ENCODE measurements around the gene MMP13.
"Not testable (repeated sequence)": the region's sequence is repeated elsewhere in the genome, so short reads cannot be mapped to it uniquely, and the experiment has no call there.

Gene MMP13

DNA sequence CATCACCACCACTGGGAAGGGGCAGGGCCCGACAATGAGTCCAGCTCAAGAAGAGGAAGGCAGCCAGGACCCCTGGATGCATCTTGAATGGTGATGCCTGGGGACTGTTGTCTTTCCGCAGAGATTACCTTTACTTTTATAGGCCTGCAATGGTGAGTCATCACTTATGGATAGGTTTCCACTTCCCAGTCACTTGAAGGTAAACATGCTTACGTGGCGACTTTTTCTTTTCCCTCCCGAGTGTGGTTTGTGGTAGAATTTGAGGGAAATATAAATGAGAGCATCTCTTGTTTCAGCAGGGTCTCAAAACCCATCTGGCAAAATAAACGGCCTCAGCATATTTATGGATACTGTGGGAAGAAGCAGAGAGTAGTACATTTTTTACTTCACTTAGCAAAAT lies at the start of gene MMP13:
TSS of gene MMP13 (minus strand) at position 109 of the 400 bp plus-strand sequence. CDS start at position 82, 27 bp downstream.
- no peak for DNase-seq

GRCh38 chr11:103004234-103004633 lies 48.7 kb upstream of the MMP13 start:
- not testable (repeated sequence) for DNase-seq

DNA sequence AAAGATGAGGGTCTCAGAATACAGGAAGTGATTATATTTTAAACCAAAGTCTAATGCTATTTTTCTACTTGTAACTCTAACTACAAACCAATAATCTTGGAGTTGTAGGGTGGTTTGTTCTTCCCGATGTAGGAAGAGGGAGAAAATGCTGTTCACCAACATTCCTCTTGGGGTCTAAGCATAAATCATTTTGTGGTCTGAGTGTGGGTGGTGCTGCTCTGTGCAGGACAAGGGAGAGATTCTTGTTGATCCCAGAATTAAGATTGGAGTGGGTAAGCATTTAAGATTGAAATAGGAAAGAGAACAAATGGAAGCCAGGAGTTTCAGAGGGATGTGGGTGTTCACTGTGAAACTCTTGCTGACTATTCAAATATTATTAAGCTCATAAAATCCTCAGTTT lies 38.6 kb upstream of the MMP13 start:
- DNase-seq: no peak

DNA sequence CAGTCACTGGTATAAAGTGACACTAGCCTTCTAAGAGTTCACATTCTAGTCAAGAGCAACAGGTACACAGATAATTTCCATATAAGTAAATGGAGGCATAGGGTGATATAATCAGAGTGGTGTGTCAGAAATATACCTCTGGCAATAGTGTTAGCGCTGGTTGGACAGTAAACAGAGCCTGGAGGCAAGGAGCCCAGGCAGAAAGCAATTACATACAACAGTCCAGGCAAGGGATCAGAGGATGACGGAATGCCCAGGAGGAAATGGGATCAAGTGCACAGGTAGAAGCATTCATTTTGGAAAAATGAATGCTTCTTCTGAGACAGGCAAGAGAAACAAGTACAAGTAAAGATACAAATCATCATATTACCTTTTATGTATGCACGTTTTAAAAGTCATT lies 36.2 kb upstream of the MMP13 start:
- DNase-seq: no peak

GRCh38 chr11:102990145-102990544 lies 34.6 kb upstream of the MMP13 start:
- no peak for DNase-seq

GRCh38 chr11:102989379-102990047 lies 34.0 kb upstream of the MMP13 start:
- no peak for DNase-seq

DNA sequence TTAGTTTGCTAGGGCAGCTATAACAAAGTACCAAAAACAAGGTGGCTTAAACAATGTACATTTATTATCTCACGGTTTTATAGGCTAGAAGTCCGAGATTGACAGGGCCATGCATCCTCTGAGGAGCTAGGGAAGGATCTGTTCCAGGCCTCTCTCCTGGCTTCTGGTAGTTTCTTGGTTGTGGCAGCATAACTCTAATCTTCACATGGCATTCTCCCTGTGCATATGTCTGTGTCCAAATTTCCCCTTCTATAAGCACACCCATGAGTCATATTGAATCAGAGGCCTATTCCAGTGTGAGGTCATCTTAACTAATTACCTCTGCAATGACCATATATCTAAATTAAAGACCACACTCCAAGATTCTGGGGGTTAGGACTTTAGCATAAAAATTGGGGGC lies 31.3 kb upstream of the MMP13 start:
- DNase-seq: no peak

DNA sequence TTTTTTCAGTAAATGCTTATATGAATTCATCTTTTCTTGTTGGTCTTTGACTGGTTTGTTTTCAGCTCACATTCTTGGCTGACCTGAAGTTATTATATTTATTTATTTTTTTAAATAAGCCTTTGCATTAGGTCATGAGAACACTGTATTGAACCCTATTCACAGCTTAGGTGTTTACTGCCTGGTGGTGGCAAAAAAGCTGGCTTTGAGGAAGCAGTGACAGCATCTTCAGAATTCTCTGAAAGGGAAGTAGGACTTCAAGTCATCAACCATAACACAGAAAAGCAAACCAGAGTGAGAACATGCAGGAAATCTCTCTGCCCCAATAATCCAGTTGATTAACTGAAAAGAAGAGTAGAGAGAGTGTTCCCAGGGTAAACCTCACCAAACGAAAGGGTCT lies 30.3 kb upstream of the MMP13 start:
- no peak for DNase-seq

DNA sequence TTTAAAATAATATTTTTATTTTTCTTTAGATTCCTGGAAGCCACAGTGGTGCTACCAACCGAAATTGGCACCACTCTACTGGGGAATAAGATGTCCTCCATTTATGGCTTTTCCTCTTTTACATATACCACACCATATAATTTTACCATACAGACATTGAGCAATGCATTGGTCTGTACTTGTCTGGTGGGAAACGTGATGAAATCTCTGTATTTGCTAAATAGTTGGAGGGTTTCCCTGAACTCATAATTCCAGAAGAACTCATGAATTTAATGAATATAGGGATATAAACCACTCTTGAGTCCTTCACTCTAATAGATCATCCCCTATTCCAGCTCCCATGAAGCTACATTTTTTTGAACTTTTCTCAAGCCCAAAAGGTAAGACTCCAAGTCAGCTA lies 28.0 kb upstream of the MMP13 start:
- no peak for DNase-seq

DNA sequence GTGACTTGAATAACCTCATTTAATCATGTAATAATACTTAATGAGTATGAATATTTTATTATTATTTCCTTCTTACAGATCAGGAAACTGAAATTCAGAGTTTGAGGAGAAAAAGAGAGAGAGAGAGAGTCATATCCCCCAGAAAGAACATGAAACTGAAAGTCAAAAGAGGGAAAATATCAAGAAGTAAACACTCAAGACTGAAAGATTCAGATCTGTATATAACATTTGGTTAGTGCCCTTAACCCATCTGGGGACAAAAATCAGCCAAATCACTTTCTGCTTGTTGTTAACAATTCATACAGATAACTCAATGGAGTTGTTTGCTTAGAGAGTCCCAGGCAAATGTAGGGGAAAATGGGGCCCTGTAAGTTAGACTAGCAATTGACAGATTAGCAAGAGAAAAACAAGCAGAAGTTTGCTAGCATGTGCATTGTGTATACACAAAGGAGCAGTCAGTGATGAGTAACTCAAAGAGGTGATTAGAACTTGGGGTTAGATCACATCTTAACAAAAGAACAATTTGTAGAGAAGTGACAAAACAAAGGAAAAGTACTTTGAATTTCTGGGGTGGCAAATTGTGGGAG lies 25.9 kb upstream of the MMP13 start:
- no peak for DNase-seq

DNA sequence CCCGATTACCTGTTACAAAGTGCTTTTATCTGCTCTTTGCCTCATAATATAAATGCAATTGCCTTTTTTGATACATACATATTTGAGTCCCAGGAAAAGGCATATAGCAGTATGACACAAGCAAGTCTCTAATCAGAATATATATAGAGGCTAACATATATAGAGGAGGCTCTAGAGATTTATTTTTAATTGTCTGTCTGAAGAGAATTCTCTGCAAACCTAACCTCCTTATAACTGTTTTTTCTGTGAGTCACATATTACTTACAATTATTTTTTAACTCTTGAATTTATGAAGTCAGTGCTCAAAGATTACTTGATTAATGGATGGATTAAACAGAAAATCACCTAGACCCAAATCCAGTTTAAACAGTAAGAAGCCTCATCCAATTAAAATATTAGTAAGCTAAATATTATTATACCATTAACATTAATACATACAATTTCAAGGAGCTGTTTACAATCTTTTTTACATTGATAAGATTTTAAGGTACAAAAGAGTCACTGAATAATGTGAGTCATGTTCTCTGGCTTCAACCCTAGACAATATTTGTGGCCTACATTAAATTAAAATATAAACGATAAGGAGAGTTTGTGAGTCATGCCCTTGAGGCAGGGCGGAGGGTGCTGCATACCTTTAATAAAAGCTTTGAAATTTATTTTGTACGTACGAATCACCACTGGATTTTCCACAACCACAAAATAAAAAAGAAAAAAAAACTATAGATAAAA lies 19.2 kb upstream of the MMP13 start:
- no peak for DNase-seq

DNA sequence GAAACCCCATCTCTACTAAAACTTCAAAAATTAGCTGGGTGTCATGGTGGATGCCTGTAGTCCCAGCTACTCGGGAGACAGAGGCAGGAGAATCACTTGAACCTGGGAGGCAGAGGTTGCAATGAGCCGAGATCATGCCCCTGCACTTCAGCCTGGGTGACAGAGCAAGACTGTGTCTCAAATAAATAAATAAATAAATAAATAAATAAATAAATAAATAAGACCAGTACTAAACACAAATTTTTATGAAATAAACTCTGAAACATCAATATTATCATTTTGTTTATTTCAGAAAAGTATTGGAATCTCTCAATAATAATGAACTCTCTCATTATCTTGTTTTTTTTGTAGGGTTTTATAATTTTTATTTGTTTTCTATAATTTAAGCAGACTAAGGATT lies 18.2 kb upstream of the MMP13 start:
- not testable (repeated sequence) for DNase-seq

- DNase-seq: no peak
Measured at GRCh38 chr11:102972853-102973252, 17.3 kb upstream of the MMP13 start.

- DNase-seq: no peak
Measured at GRCh38 chr11:102971766-102972165, 16.2 kb upstream of the MMP13 start.

DNA sequence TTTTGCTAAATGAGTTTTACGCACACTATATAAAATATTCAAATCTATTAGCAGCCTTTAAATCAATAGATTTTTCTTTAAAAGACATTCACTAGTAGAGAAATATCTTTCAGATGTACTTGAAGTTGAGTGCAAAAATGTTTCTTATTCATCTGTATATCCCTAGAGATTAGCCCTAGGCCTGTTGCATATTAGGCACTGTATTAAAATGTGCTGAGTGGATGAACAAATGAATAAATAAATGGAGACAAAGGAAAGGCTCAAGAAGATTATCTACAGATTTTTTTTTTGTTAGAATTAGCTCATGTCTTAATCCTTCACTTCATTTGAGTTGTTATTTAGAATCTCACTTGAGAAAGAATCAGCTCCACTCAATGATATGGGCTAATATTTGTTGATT lies 12.0 kb upstream of the MMP13 start:
- no peak for DNase-seq

DNA sequence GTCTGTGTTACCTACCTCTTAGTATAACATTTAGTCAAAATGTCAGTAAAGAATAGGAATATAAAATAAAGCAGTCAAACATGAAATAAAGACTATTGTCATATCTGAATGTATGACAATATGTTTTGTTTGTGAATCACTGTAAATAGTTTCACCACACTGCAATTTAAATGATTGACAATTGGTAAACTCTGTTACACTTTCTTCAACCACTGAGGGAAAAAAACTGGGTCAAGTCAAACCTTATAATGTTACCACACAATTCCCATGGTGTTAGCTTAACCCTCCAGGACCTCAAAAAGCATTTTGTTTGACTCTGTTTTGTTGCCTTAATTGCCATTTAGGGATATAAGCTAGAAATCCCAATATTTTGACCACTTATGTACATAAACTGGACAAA lies 10.5 kb upstream of the MMP13 start:
- no peak for DNase-seq

DNA sequence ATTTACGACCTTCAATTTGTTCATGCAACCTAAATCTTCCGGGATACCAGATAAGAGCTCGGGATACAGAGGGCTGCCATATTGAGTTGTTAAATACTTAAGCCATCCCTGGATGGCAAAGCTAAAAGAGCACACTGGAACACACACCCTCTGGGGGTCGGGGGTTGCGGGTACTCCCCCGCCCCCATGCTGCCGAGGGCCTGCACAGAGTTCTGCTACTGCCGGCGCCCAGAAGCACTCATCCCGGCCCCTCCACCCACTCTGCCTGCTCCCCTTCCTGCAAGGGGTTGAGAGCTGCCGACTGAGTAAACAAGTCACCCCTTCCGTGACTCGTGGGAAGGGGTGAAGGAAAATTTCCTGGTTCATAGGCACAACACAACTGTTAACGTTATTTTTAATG lies 9.3 kb upstream of the MMP13 start:
- DNase-seq: no peak

- DNase-seq: no peak
Measured at GRCh38 chr11:102957953-102958352, 2.4 kb upstream of the MMP13 start.

DNA sequence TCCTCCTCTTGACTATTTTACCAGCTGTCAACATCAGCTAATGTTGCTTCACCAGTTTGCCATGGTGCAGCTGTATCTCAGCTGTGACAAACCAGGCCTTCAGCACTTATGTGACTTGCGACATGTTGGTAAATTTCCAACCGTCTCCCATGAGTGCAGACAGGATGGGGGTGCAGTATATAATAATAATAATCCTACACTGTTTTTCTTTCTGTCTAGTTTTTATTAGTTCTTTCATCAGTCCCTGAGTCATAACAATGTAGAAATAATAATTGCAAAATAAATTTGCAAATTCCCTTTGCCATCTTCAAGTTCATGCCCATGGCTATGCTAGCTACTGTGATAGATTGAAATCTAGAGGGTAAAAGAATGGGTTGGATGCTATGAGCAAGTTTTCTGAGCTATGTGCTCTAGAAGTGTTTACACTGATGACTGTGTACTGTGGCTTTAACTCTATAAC lies 4.9 kb downstream of the MMP13 start:
- no peak for DNase-seq

GRCh38 chr11:102946237-102946636 lies 9.3 kb downstream of the MMP13 start:
- DNase-seq: no peak

GRCh38 chr11:102940714-102941588 lies 14.6 kb downstream of the MMP13 start:
- DNase-seq: peak; percentile 62

- no peak for DNase-seq
Measured at GRCh38 chr11:102936864-102937509, 18.5 kb downstream of the MMP13 start.

GRCh38 chr11:102935514-102935913 lies 20.0 kb downstream of the MMP13 start:
- DNase-seq: no peak
